Pancreas (tissue), 10 donors: ENCODE results near the gene EGFL7. TPM values are rescaled to one million over a fixed set of nuclear protein-coding genes. Genes with fewer than 3 reads are reported as not detected.

Source experiments
- ATAC-seq, 4 donors: fragments of 200-7000 bp; cut with Tn5 transposase; one replicate each; pipeline versions ENCODE4 v1.8.0 to v1.9.1; 2020; ENCODE audit warnings: mild to moderate bottlenecking in 4 of 4, moderate library complexity in 4 of 4
- DNase-seq, 6 donors: peaks; one replicate each; pipeline ENCODE4 v3.0.0-alpha.2; 2020
- FAIRE-seq: peaks from 2 replicates; lab custom pipeline; 2012; peaks lifted over from hg19 to GRCh38; lab: Jason Lieb, UNC
- H3K27ac ChIP-seq, 4 donors: fragments of 200-600 bp; sonication (generic); 1 replicate in 3 of 4; 2 replicates in 1 of 4; pipeline versions ENCODE4 v1.5.0 to v1.8.0; 2020
- H3K27me3 ChIP-seq, 4 donors: fragments of 200-600 bp; one replicate each; pipeline ENCODE4 v1.8.0; 2021
- H3K36me3 ChIP-seq, 3 donors: fragments of 200-600 bp; sonication (generic) in 1 of 3; one replicate each; pipeline versions ENCODE4 v1.5.0 to v1.8.0; 2020 to 2021
- H3K4me1 ChIP-seq, 3 donors: fragments of 200-600 bp; one replicate each; pipeline ENCODE4 v1.8.0; 2021
- H3K4me3 ChIP-seq, 4 donors: fragments of 200-600 bp; sonication (generic) in 2 of 4; one replicate each; pipeline versions ENCODE4 v1.5.0 to v1.8.0; 2020 to 2021
- H3K9me3 ChIP-seq, 4 donors: fragments of 200-600 bp; one replicate each; pipeline ENCODE4 v1.8.0; 2021
- CTCF ChIP-seq, 4 donors: fragments of 200-600 bp; sonication (generic) in 3 of 4; IDR thresholded peaks; one replicate each; pipeline versions ENCODE4 v1.5.0 to v1.8.0; 2021; ENCODE audit warnings: antibody characterized with exemption in 4 of 4
- WGBS, 2 donors: extraction: QIAGEN DNeasy Blood & Tissue Kit; methylation state at CpG; one replicate each; pipeline ENCODE4 v1.1.7; 2013; 5-methylcytosine and 5-hydroxymethylcytosine counted together
- intact Hi-C, 3 donors: fragments of 100-400 bp; cut with DNase I; formaldehyde crosslinking; loops; one replicate each; pipeline versions ENCODE4 v1.11.1 to v1.14.2; 2022
- polyA plus RNA-seq, 2 donors: library from polyadenylated mRNA; stranded (reverse); fragments of 200-250 nt; gene quantifications; one replicate each; pipeline ENCODE4 v1.2.3, GENCODE V29; 2013
- total RNA-seq, 6 donors: library from RNA; stranded (reverse); fragmentation: NEBNext Ultra II Directional in 4 of 6; extraction: Animal tissue kit (Norgen Biotek cat#: 25700) in 4 of 6; gene quantifications; one replicate each; pipeline versions ENCODE4 v1.2.1 to v1.2.4, GENCODE V29; 2021 to 2023
- donor health status: healthy with polysubstance abuse.
- donor health status: DM: no; HTN: no; CAD: no; lungs with moderate emphysema.
- donor health status: DM: no; HTN: no; CAD: no.
- donor health status: control.
- donor health status: control.
- donor health status: Bipolar disorder and iron deficiency.
- donor health status: DM: yes; HTN: yes; CAD: no.
- donor health status: DM: no; HTN: no; CAD: no.
- donor health status: DM: no; HTN: no; CAD: no.
- donor health status: DM: yes; HTN: yes; CAD: no.

EGFL7 gene
- total and polyA plus RNA-seq, 8 donors, result 8.6 to 134 (median 16.7) TPM

- Histone ChIP-seq H3K4me1 (peaks cover 5 to 10% (median 7%) of the 10 kb centered on the region in 3 donors), H3K27ac (peak overlapping the region in 2 of 4 donors; percentile 42 to 51)
- no peak for FAIRE-seq
Measured at GRCh38 chr9:136644593-136645351, 17.9 kb upstream of the EGFL7 start.

GRCh38 chr9:136645352-136645902, 17.3 kb upstream of the EGFL7 start:
- no peaks in the 10 kb centered on the region for H3K36me3 ChIP-seq
- peak overlapping the region in 1 of 4 donors; percentile 42 for H3K27ac ChIP-seq
- no peak for FAIRE-seq
- no peaks in the 10 kb centered on the region for H3K9me3 ChIP-seq
- H3K4me3 ChIP-seq, result no peak overlapping the region
- TF ChIP-seq CTCF (IDR thresholded peaks at IDR 0.05), result no peak
- peak in 2 of 6 donors; percentile 9 for DNase-seq
- intact Hi-C loops, result no loop called here
- 71 to 84% methylated on average over 14 to 18 of the region's 18 CpGs for WGBS, 2 donors
- H3K4me1 ChIP-seq, result peaks cover 5 to 10% (median 7%) of the 10 kb centered on the region in 3 donors
- no peaks in the 10 kb centered on the region for H3K27me3 ChIP-seq
- ATAC-seq, result no peak

More at GRCh38 chr9:136644593-136645351, 17.9 kb upstream of the EGFL7 start:
- peak overlapping the region in 1 of 4 donors; percentile 35 for H3K4me3 ChIP-seq
- H3K36me3 ChIP-seq, result no peaks in the 10 kb centered on the region
- H3K27me3 ChIP-seq, result no peaks in the 10 kb centered on the region
- peak; percentile 90 to 96 (median 94) for ATAC-seq
- peak; percentile 23 to 95 (median 77) for DNase-seq
- TF ChIP-seq CTCF (IDR thresholded peaks at IDR 0.05), result peak; percentile 85 to 89 (median 88)
- 18 to 27% methylated on average over 25 to 30 of the region's 30 CpGs for WGBS, 2 donors
- intact Hi-C loops, result no loop called here
- H3K9me3 ChIP-seq, result no peaks in the 10 kb centered on the region

- intact Hi-C loops, result no loop called here
- Histone ChIP-seq H3K4me3 (no peak overlapping the region), H3K27ac (peak overlapping the region in 1 of 4 donors; percentile 42), H3K9me3 (no peaks in the 10 kb centered on the region), H3K27me3 (no peaks in the 10 kb centered on the region), H3K4me1 (peaks cover 5 to 10% (median 7%) of the 10 kb centered on the region in 3 donors), H3K36me3 (no peaks in the 10 kb centered on the region)
- peak in 5 of 6 donors; percentile 18 to 80 (median 45) for DNase-seq
- ATAC-seq, result peak in 2 of 4 donors; percentile 14 to 41
- TF ChIP-seq CTCF (IDR thresholded peaks at IDR 0.05), result no peak
- whole genome bisulfite sequencing, 2 donors, result 58 to 71% methylated on average over 34 to 40 of the region's 40 CpGs
- FAIRE-seq, result no peak
Measured at GRCh38 chr9:136645903-136646754, 16.6 kb upstream of the EGFL7 start.

- H3K4me3 ChIP-seq, result no peak overlapping the region
Measured at GRCh38 chr9:136646827-136647711, 15.6 kb upstream of the EGFL7 start.

More at GRCh38 chr9:136646827-136647711, 15.6 kb upstream of the EGFL7 start:
- no peaks in the 10 kb centered on the region for H3K27me3 ChIP-seq
- no peak for TF ChIP-seq CTCF (IDR thresholded peaks at IDR 0.05)
- ATAC-seq (no peak), FAIRE-seq (no peak), DNase-seq (peak in 3 of 6 donors; percentile 12 to 55 (median 35))
- intact Hi-C loops, result no loop called here
- H3K9me3 ChIP-seq, result no peaks in the 10 kb centered on the region
- H3K36me3 ChIP-seq, result no peaks in the 10 kb centered on the region
- 81 to 86% methylated on average over 29 of the region's 29 CpGs for WGBS, 2 donors
- H3K27ac ChIP-seq, result peak overlapping the region in 1 of 4 donors; percentile 41
- peaks cover 5 to 10% (median 7%) of the 10 kb centered on the region in 3 donors for H3K4me1 ChIP-seq
